GM12875 (cell line): Measurements from ENCODE around the gene ELOVL5.

Experiments used
- H3K4me3 ChIP-seq: one replicate; pipeline ENCODE4 v1.5.1; 2011; ENCODE audit warnings: low read depth, low read length, control low read depth
- TF ChIP-seq, protein P1 (sequence below): IDR thresholded peaks from 2 replicates; pipeline ENCODE4 v1.5.1; 2011; ENCODE audit warnings: low read depth, mild to moderate bottlenecking, control low read depth, inconsistent platforms, low read length, moderate library complexity, borderline replicate concordance; ENCODE audit not compliant: insufficient read depth

The ELOVL5 gene

DNA sequence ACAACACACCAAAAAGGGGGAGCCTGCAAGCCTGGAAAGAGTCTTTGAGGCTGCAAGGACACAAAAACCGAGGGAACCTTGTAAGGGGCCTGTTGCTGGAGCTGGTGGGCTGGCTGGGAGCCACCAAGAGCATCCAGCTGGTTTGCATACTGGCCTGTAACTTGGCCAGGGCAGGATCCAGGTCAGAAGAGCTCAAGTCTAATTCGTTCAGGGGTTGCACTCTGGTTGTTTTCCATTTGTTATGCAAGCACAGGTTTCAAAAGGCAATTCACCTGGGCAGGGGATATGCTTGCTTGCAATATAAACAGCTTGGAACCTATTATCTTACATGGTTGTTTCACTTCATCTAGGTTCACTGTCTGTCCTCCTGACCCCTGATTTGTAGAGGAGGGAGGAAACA is 101.8 kb downstream of the ELOVL5 start:
- TF ChIP-seq, protein P1, sequence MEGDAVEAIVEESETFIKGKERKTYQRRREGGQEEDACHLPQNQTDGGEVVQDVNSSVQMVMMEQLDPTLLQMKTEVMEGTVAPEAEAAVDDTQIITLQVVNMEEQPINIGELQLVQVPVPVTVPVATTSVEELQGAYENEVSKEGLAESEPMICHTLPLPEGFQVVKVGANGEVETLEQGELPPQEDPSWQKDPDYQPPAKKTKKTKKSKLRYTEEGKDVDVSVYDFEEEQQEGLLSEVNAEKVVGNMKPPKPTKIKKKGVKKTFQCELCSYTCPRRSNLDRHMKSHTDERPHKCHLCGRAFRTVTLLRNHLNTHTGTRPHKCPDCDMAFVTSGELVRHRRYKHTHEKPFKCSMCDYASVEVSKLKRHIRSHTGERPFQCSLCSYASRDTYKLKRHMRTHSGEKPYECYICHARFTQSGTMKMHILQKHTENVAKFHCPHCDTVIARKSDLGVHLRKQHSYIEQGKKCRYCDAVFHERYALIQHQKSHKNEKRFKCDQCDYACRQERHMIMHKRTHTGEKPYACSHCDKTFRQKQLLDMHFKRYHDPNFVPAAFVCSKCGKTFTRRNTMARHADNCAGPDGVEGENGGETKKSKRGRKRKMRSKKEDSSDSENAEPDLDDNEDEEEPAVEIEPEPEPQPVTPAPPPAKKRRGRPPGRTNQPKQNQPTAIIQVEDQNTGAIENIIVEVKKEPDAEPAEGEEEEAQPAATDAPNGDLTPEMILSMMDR: no peak
- H3K4me3 ChIP-seq: no peak overlapping the region

DNA sequence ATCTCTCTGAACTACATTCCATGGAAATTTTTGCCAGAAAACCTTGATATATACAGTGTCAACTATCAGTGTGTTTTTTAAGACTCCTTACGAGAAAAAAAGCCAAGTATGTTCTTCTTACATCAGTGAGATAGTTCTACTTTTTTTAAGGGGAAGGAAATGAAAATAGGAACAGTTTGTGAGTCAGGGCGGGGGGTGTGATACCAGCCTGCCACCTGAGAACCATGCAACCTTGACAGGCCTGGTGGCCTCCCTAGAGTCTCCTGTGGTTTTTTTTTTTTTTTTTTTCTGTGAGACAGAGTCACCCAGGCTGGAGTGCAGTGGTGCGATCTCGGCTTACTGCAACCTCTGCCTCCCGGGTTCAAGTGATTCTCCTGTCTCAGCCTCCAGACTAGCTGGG is 103.8 kb downstream of the ELOVL5 start:
- H3K4me3 ChIP-seq: no peak overlapping the region
- TF ChIP-seq, protein P1: no peak

DNA sequence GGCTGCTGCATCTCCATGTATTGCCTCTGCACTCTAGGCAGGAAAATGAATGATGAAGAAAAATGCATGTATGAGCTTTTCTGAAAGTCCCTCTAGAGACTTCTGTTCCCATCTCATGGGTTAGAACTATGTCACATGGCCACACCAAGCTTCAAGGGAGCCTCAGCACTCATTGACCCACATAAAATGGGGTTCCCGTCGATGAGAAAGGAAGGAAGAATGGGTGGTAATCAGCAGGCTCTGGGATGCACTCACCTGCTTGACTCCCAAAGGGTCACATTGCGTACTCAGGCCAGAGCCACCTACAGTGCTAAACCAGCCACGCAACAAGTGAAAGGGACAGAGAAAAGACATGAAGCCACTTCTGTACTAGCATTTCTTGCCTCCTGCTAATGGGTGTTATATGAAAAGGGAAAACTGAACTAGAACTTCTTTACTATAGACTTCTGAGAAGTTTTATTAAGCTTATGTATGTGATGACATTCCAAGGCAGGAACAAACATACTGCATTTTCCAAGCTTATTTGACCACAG is 104.3 kb downstream of the ELOVL5 start:
- H3K4me3 ChIP-seq: no peak overlapping the region
- TF ChIP-seq, protein P1: no peak

DNA sequence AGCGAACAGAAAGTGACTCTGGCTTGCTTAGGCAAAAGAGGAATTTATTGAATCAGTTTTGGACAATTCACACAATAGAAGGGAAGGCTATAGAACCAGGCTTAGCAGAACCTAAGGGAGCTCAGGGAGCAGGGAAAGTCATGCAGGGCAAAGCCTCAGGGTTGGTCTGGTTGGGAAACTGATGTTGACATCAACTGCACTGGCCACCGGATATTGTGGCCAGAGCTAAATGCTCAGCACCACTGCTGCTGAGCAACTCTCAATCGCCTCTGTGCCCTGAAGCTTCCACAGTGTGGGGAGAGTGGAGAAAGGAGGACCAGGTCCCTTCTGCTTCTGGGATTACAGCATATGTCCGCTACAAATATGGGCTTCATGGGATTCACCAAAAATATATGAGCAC is 106.8 kb downstream of the ELOVL5 start:
- no peak overlapping the region for H3K4me3 ChIP-seq
- TF ChIP-seq, protein P1: no peak

DNA sequence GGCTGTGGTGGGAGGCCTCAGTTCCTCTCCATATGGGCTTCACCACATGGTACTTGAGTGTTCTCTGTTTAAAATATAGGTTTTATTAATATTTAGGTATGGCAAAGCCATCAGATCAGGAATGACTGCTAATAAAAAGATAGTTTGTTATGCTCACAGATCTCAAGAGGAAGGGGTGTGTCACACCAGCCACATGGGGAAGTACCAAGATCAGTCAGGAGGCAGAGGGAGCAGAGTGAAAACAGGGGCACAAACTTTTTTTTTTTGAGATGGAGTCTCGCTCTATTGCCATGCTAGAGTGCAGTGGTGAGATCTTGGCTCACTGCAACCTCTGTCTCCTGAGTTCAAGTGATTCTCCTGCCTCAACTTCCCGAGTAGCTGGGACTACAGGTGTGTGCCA is 108.0 kb downstream of the ELOVL5 start:
- H3K4me3 ChIP-seq: no peak overlapping the region
- TF ChIP-seq, protein P1: no peak

DNA sequence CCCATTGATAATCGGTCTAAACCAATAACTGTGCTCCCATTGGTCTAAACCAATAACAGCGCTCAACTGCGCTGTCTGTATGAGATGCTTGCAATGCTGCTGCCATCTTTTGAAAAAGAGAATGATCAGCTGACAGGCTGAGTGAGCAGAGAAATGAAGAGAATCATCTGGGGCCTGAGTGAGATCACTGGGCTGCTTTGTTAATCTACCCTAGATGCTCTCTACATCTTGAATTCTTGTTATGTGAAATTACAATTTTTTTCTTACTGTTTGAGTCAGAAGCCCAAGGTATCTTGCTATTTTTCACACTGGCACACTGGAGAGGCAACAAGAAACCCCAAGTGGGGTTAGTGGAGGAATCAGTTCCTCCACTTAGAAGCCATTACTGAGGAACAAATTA is 108.6 kb downstream of the ELOVL5 start:
- TF ChIP-seq, protein P1: no peak
- no peak overlapping the region for H3K4me3 ChIP-seq

DNA sequence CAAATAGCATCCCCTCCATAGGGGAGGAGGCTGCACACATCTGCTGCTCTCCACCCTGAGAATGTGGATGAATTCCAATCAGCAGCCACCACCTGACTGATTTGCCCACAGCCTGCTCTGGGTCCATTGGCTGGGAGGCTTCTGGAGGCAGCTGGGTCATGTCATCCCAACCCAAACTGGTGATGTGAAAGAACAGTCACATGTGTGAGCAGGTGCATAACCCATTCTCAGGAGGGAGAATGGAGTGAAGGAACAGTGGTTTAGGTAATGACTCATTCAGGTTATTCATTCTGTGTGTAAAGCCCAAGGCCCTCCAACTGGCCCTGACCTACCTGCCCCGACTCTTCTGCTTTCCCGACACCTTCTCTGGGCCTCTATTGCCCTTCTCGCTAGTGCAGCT is 109.2 kb downstream of the ELOVL5 start:
- TF ChIP-seq, protein P1: no peak

More for the DNA sequence above, 109.2 kb downstream of the ELOVL5 start:
- H3K4me3 ChIP-seq: no peak overlapping the region
